Measurements from ENCODE around the gene SLC39A9.
"Not testable (repeated sequence)": the region's sequence is repeated elsewhere in the genome, so short reads cannot be mapped to it uniquely, and the experiment has no call there.

Gene SLC39A9

GRCh38 chr14:69372146-69372545 lies 26.3 kb upstream of the SLC39A9 start:
- DNase-seq: no peak

- no peak for DNase-seq
Measured at GRCh38 chr14:69373104-69373503, 25.4 kb upstream of the SLC39A9 start.

GRCh38 chr14:69374235-69374634 lies 24.3 kb upstream of the SLC39A9 start:
- DNase-seq: no peak

- no peak for DNase-seq
Measured at GRCh38 chr14:69375182-69375581, 23.3 kb upstream of the SLC39A9 start.

- no peak for DNase-seq
Measured at GRCh38 chr14:69375722-69376121, 22.8 kb upstream of the SLC39A9 start.

GRCh38 chr14:69376439-69376838 lies 22.1 kb upstream of the SLC39A9 start:
- DNase-seq: no peak

- DNase-seq: no peak
Measured at GRCh38 chr14:69378274-69378673, 20.2 kb upstream of the SLC39A9 start.

- no peak for DNase-seq
Measured at GRCh38 chr14:69387311-69387710, 11.2 kb upstream of the SLC39A9 start.

GRCh38 chr14:69391400-69391799 lies 7.1 kb upstream of the SLC39A9 start:
- not testable (repeated sequence) for DNase-seq

- no peak for DNase-seq
Measured at GRCh38 chr14:69392481-69392880, 6.0 kb upstream of the SLC39A9 start.

- DNase-seq: no peak
Measured at GRCh38 chr14:69395929-69396328, 2.6 kb upstream of the SLC39A9 start.

- DNase-seq: no peak
Measured at GRCh38 chr14:69398818-69399210, 322 bp downstream of the SLC39A9 start.

GRCh38 chr14:69399750-69400149 lies 1.3 kb downstream of the SLC39A9 start:
- DNase-seq: no peak

GRCh38 chr14:69400154-69400553 lies 1.7 kb downstream of the SLC39A9 start:
- DNase-seq: no peak

GRCh38 chr14:69401841-69402240 lies 3.3 kb downstream of the SLC39A9 start:
- DNase-seq: no peak

GRCh38 chr14:69404478-69404877 lies 6.0 kb downstream of the SLC39A9 start:
- no peak for DNase-seq

- DNase-seq: no peak
Measured at GRCh38 chr14:69404883-69405282, 6.4 kb downstream of the SLC39A9 start.

- DNase-seq: no peak
Measured at GRCh38 chr14:69405762-69406161, 7.3 kb downstream of the SLC39A9 start.

- no peak for DNase-seq
Measured at GRCh38 chr14:69408331-69408960, 10.0 kb downstream of the SLC39A9 start.

GRCh38 chr14:69413483-69413882 lies 15.0 kb downstream of the SLC39A9 start:
- DNase-seq: no peak

GRCh38 chr14:69416087-69416486 lies 17.6 kb downstream of the SLC39A9 start:
- not testable (repeated sequence) for DNase-seq

GRCh38 chr14:69423279-69423678 lies 24.8 kb downstream of the SLC39A9 start:
- no peak for DNase-seq

- no peak for DNase-seq
Measured at GRCh38 chr14:69424149-69424923, 25.8 kb downstream of the SLC39A9 start.

- DNase-seq: no peak
Measured at GRCh38 chr14:69427596-69427995, 29.1 kb downstream of the SLC39A9 start.
